UCSD-AML1 (cell line): ENCODE measurements around the gene URB1.
"Not testable (repeated sequence)": the region's sequence is repeated elsewhere in the genome, so short reads cannot be mapped to it uniquely, and the experiment has no call there.

ENCODE experiments used
- DNase-seq: peaks from one replicate; lab custom pipeline; 2025; ENCODE audit not compliant: unreplicated experiment; lab: John Stamatoyannopoulos, UW

Gene URB1, protein sequence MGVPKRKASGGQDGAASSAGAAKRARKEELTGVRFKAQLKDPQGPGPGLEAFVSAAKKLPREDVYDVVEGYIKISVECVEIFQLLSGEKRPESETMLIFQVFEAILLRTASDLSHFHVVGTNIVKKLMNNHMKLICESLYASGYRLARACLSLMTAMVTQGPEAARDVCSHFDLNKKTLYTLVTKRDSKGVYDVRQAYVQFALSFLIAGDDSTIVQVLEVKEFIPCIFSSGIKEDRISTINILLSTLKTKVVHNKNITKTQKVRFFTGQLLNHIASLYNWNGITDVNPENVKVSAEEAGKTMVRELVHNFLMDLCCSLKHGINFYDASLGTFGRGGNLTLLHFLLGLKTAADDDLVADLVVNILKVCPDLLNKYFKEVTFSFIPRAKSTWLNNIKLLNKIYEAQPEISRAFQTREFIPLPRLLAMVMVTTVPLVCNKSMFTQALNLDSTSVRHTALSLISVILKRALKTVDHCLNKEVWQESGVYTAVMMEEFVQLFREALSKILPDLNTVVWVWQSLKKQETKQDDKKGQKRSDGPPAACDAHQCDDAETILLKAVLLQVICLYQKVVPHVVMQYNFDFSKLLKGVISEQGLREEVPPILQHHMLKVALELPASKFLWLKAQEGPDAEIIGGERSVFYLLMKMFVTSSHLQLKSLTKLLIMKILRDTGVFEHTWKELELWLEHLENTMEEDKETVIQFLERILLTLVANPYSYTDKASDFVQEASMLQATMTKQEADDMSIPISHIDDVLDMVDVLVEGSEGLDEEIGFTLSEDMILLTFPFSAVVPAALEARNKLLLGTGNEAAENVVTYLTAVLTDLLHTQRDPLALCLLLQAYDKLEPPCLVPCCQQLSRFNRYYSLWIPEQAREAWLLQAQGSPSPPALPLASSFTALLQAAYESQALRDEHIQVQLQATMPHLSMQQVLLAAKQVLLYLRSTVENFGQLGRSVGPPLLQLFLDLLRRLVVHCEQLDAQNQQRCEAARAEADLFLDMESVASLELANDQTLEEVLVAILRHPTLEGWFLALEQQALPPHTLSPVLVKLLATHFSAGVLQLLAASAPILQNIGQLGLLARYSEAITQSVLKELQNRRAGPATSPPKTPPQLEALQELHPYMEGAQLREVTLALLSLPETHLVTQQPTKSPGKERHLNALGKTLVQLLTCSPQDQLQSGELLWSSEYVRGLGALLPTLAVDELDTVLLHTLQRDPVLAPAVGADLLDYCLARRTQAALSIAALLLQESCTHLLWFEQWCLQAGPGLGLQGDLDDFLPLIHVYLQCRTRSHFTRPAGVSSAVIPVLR (N-terminal part only)

GRCh38 chr21:32392880-32393676, at the start of gene URB1:
Gene URB1, minus strand, starts transcription at chr21:32393012. Its CDS starts 102 bp downstream, at chr21:32392910.
- DNase-seq, result peak; percentile 95

DNA sequence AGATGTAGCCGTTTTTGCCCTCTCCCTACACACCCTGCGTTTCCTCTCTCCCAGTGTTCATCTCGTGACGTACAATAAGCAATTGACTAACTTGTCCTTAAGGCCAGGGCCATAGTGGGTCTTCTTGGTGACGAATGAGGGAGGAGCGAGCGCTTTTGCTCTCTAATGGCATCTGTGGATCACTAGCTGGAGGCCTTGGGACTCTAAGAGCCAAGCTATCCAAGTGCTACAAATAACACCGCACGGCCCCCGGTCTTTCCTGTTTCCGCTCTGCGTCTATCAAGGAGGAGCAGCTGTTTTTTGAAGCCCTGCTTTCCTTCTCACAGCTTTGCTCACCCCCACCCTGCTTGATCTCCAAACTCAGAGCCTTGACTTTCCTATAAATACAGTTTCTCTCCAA, 44.9 kb upstream of the URB1 start:
- peak; percentile 68 for DNase-seq

DNA sequence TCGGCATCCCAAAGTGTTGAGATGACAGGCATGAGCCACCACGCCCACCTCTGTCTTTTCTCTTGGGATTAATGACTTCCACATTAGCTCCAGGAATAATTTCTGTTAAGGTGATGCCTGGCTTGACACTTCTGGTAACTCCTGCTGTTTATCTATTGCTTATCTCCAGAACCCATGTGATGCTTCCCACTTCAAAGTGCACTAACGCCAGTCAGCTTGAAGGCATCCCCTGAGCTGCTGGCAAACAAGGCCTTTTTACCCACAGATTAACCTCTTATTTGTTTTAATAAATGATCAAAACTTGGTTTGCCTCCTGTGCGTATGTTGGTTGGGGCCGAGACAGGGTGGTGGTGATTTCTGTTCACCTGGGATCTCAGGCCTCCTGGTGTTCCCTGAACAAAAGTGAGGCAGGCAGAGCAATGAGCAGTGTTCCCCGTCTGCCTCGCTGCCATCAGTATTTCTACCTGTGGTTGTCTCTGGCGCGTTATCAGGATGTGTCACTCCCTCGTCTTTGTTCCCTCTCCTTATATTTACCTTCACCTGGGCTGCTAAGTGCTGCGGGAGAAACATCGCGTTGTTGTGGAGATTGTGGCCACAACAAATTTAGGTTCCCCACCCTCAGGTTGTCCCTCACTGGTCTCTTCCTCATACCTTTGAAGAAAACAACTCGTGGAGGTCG, 40.3 kb upstream of the URB1 start:
- DNase-seq, result not testable (repeated sequence)

DNA sequence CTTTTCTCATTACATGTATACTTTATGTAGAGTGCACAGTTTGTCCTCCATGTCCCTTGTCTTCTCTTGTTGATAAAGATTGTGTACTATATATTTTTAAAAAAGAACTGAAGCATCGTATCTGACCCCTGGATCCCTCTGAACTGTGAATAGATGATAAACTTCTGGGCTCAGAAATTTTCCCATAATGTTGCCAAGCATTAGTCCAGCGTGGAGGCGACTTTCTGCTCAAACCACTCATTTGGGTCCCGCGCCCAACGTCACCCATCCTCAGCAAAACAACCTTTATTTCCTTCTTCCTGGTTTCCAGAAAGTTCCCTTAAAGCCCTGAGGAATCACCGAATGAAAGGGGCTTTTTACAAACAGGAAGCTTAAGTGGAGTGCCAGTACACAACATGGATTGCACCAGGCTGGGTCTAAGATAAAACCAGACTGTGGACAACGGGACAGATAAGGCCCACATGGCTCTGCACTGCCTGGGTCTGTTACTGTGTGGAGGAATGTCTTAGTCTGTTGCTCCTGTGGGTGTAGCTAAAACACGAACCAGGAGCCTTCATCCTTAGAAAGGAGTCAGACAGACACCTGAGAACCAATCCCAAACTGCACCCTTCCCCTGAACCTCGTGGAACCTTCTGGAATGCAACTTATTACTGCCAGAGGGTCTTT, 35.3 kb upstream of the URB1 start:
- no peak for DNase-seq

DNA sequence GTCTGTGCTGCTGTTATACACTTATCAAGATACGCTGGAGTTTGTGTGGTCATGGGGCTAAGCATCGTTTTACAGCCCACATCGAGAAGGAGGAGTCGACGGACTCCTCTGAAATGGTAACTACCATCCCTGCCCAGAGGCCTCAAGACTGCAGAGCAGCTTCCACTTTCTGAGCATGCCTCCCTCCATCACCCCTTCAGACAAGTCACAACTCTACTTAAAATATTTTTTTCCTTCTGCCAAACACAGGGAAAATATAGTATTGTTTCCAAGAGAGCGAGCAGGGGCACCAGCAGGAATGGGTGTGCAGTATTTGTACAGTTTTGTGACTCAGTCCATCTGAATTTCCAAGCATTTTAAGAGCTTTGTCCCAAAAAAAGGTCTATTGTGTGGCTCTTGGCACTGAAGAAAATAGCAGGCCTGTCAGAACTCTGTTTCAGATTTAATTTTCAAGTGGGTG, 33.8 kb upstream of the URB1 start:
- DNase-seq, result no peak

DNA sequence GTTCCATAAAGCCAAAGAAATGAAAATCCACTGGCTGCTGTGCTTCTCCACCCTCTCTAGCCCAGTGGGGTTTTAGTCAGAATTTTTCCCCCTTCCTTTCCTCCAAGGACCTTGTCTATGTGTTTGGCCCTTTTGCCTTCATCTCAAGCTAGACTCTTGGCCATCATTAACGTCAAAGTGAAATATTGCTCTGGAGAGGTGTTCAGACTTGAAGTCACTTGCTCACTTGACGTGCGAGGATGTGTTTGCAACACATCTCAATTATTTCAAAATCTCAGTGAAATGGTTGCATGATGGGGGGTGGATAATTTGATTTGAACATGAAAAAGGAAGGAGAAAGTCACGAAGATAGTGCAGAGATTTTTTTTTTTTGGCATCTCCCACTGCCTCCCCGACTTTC, 33.3 kb upstream of the URB1 start:
- DNase-seq, result no peak

- DNase-seq, result no peak
Observed at GRCh38 chr21:32425628-32426027, 32.8 kb upstream of the URB1 start.

- no peak for DNase-seq
Observed at GRCh38 chr21:32424674-32425073, 31.9 kb upstream of the URB1 start.

DNA sequence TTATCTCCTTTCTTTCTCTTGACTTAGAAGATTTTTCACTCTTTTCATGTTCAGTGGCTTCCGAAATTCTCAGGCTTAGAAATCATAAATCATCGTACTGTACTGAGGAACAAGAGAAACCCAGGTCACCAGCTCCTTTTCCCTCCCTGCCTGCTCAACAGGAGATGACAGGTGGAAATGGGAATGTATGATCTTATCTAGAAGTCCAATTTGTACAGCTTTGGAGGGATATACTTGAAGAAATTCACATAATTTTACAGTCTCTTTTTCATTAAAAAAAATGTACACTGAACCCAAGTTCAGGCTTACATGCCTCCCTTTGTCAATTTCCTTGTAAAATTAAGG, 31.4 kb upstream of the URB1 start:
- DNase-seq, result no peak

DNA sequence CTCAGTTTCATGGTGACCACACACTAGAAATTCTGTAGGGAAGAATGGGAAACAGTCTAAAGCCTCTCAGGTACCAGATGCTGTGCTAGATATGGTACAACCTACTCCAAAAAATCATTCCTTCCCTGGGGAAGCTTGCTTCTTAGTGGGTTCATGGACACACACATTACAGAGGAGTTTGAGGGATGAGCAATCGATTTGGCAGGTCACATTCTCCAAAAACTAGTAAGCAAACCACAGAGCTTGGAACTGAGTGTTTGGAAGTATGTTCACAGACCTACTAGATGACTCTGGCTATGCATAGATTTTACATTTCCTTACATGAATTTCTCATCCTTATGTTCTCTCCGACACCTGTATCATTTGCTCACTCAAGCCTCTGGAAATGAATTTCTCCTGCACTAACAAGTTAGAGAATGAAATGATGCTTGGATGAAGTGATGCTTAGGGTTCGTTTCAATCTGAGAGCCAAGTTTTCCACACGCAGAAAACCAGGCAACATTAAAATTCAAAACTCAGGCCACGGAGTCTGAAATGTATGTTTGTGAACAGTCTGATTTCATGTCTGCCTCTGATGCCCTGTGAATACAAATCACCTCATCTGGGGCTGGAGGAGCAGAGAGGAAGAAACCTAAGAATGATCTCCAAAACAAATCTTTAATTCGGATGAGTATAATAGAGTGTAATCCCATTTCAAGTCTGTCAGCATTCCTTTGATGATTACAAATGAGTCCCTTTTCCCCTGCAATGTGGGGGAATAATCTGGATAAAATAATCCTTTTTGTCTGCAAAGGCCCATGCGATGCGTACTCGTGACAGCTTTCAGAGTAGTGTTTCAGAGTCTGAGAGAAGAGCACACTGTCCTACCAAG, 30.7 kb upstream of the URB1 start:
- no peak for DNase-seq

- DNase-seq, result no peak
Observed at GRCh38 chr21:32422064-32422463, 29.3 kb upstream of the URB1 start.

DNA sequence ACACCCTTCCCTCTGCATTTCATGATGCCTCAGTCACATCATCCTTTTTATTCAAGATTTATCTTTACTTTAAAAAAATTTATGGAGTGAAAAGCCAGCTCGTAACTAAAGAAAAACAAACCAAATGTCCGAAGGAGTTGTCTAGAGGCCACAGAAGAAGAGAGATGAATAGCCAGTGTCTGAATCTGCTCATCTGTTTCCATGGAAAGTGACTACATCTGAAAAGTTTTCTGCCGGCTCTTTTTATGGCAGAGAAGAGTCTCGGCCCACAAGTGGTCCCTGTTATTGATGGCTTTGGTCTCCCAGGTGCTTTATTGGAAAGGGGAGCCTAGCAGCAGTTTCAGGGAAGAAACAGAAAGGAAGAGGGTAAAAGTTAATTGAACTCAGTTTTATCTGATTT, 25.3 kb upstream of the URB1 start:
- DNase-seq, result no peak

DNA sequence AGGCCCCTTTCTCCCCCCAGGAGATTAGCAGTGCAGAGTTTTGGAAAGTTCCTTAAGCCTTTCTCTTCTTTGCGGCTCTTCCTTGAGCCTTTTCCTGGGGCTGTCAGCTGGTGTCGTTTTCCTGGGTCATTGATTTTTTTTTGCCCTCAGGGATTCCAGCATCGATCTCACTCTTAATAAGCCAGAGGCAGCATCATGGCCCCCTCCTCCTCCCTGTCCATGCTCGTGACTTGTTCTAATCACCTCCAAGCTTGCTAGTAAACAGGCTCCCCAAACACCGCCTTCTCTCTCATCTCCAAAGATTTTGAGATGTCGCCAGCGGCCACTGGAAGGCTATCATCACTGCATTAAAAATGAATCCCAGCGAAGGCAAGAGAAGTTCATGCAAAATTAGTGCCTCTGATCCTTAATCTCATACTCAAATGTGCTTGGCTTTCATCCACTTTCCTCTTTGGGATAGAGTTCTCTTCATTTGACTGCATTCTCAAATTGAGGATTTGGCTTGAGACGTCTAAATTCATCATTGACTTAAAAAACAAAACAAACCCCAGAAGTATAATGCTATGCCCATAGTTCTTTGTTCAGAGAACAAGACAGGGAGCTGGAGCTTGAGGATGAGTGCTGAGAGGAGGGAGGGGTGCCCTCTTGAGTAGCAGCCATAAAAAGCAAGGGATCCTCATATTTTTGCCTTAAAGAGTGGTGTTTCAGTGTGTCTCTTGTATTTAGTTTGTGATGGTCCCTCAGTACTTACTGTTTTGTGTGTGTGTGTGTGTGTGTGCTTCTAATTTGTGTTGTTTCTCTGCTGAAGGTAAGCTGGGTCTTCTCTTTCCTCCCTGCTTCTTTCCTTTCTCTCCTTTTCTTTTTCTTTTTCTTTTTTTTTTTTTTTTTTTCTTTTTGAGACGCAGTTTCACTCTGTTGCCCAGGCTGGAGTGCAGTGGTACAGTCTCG, 22.9 kb upstream of the URB1 start:
- DNase-seq, result no peak

DNA sequence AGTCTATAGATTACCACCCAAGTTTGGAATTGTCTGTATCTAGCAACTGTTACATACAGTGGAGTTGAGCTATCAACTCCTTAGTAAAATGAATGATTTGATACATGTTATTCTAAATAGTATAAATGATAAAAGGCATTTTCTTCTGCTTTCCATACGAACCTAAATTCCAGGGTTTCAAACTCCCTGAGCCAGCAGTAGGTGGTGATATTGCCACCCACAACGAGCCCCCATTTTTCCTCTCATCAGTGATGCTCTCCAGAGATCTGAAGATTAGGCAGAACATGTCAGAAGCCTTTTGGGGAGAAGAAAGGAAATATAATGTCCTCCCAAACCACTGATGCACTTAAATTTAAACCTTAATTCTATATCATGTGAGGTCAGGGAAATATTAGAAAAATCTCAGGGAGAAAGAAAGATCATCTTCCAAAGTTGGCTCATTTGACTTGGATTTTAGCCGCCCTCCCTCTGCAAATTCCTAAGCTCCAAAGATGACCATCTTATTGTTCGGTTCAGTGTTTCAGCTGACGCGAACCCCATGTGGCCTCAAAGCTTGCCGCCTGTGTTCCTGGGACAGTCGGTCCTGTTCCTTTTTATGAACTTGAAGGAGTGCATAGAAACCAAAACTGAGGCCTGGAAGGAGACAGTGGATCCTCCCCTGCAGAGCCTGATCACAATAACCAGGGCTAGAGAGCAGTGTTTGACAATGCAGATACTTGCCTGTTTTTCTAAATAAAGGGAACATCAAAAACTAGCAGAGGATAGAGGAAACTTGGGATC, 22.0 kb upstream of the URB1 start:
- DNase-seq, result no peak

DNA sequence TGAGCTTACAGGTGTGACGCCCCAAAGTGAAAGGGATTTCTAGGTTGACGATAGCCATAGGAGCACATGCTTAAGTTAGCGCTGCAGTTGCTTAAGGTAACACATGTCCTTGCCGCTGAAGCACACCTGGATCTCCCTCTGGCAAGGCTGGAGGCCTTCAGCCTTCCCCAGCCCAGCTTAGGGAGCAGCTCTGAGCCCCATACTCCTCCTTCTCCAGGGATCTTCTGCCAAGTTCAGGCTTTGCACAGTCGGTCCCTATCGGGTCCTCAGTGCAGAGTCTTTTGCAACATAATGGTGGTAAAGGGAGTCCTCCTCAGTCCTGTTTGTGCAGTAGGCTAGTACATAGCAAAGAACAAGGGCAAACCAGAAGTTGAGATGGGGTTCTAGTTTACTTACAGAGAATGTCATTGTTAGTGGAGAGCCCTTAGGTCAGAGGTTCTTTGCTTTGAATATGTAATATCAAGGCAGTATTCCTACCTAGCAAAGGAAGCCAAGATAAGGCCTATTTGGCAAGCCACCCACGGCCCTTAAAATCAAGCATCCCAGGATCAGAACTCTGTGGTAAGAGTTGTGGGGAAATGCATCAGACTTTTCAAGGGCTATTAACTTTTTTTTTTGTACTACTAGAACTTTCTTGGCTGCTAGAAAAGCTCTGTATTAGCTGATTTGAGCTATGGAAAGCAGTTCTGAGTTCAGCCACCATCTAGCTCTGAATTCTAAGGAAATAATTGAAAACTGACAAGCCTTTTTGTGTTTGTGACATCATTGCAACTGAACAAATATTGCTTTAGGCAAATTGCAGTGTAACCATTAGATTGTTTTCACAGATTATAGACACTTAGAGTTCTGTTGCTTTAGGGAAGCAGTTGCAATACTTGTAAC, 21.1 kb upstream of the URB1 start:
- DNase-seq, result peak; percentile 19
